Nephron (organoid): Measurements from ENCODE around the gene TUBA4B.
A peak's percentile ranks its signal among the peaks of the same experiment; 100 is the strongest.

Source experiments
- H3K27ac Mint-ChIP-seq, 3 experiments: 2 replicates each; pipeline ENCODE4 v1.8.0; 2020; ENCODE audit warnings: mixed read lengths in 3 of 3, mild to moderate bottlenecking in 2 of 3, moderate library complexity in 1 of 3
- H3K27me3 Mint-ChIP-seq: 2 replicates; pipeline ENCODE4 v1.8.0; 2021; ENCODE audit warnings: low read depth, mild to moderate bottlenecking, moderate library complexity, mixed read lengths
- H3K36me3 Mint-ChIP-seq: 2 replicates; pipeline ENCODE4 v1.8.0; 2020; ENCODE audit warnings: low read depth, mixed read lengths
- H3K4me1 Mint-ChIP-seq: 2 replicates; pipeline ENCODE4 v1.8.0; 2020; ENCODE audit warnings: mixed read lengths
- H3K4me3 Mint-ChIP-seq, 3 experiments: 2 replicates each; pipeline ENCODE4 v1.8.0; 2020; ENCODE audit warnings: mild to moderate bottlenecking in 3 of 3, mixed read lengths in 3 of 3, moderate library complexity in 2 of 3
- H3K9me3 Mint-ChIP-seq: 2 replicates; pipeline ENCODE4 v1.8.0; 2020; ENCODE audit warnings: mixed read lengths
- CTCF ChIP-seq, 3 experiments: fragments of 200-600 bp; sonication (generic); IDR thresholded peaks; one replicate each; pipeline ENCODE4 v1.5.0; 2021; ENCODE audit warnings: antibody characterized with exemption in 3 of 3; ENCODE audit not compliant: unreplicated experiment in 3 of 3

Gene TUBA4B

GRCh38 chr2:219280651-219281050 lies 27.6 kb downstream of the TUBA4B start:
- H3K36me3 Mint-ChIP-seq: peaks cover 26% of the 10 kb centered on the region
- H3K27ac Mint-ChIP-seq: peak overlapping the region in 1 of 3 experiments; percentile 97
- H3K27me3 Mint-ChIP-seq: peaks cover 10% of the 10 kb centered on the region
- no peaks in the 10 kb centered on the region for H3K9me3 Mint-ChIP-seq
- no peak for TF ChIP-seq CTCF (IDR thresholded peaks at IDR 0.05; ENCODE audit: unreplicated experiment in 3 of 3)
- peaks cover 56% of the 10 kb centered on the region for H3K4me1 Mint-ChIP-seq
- H3K4me3 Mint-ChIP-seq: peak overlapping the region; percentile 92 to 95 (median 93)

- Mint-ChIP-seq H3K27ac (peak overlapping the region in 2 of 3 experiments; percentile 37 to 97), H3K4me1 (peaks cover 63% of the 10 kb centered on the region), H3K4me3 (peak overlapping the region in 2 of 3 experiments; percentile 21 to 95), H3K27me3 (peaks cover 10% of the 10 kb centered on the region), H3K9me3 (no peaks in the 10 kb centered on the region), H3K36me3 (peaks cover 26% of the 10 kb centered on the region)
- no peak for TF ChIP-seq CTCF (IDR thresholded peaks at IDR 0.05; ENCODE audit: unreplicated experiment in 3 of 3)
Measured at GRCh38 chr2:219281588-219281987, 28.5 kb downstream of the TUBA4B start.

GRCh38 chr2:219282375-219282774 lies 29.3 kb downstream of the TUBA4B start:
- Mint-ChIP-seq H3K9me3 (no peaks in the 10 kb centered on the region), H3K4me1 (peaks cover 60% of the 10 kb centered on the region), H3K36me3 (peaks cover 26% of the 10 kb centered on the region), H3K4me3 (no peak overlapping the region), H3K27ac (no peak overlapping the region), H3K27me3 (peaks cover 10% of the 10 kb centered on the region)
- no peak for TF ChIP-seq CTCF (IDR thresholded peaks at IDR 0.05; ENCODE audit: unreplicated experiment in 3 of 3)

GRCh38 chr2:219282943-219283581 lies 30.0 kb downstream of the TUBA4B start:
- H3K4me1 Mint-ChIP-seq: peaks cover 57% of the 10 kb centered on the region
- H3K36me3 Mint-ChIP-seq: peaks cover 26% of the 10 kb centered on the region
- H3K27me3 Mint-ChIP-seq: peaks cover 4% of the 10 kb centered on the region
- no peaks in the 10 kb centered on the region for H3K9me3 Mint-ChIP-seq
- H3K27ac Mint-ChIP-seq: peak overlapping the region in 2 of 3 experiments; percentile 33 to 36
- no peak for TF ChIP-seq CTCF (IDR thresholded peaks at IDR 0.05; ENCODE audit: unreplicated experiment in 3 of 3)
- H3K4me3 Mint-ChIP-seq: peak overlapping the region; percentile 47 to 52 (median 51)

GRCh38 chr2:219284501-219285372 lies 31.7 kb downstream of the TUBA4B start:
- H3K4me1 Mint-ChIP-seq: peaks cover 51% of the 10 kb centered on the region
- H3K36me3 Mint-ChIP-seq: peaks cover 26% of the 10 kb centered on the region
- no peaks in the 10 kb centered on the region for H3K9me3 Mint-ChIP-seq
- no peak overlapping the region for H3K4me3 Mint-ChIP-seq
- no peak for TF ChIP-seq CTCF (IDR thresholded peaks at IDR 0.05; ENCODE audit: unreplicated experiment in 3 of 3)
- peaks cover 5% of the 10 kb centered on the region for H3K27me3 Mint-ChIP-seq
- H3K27ac Mint-ChIP-seq: peak overlapping the region in 1 of 3 experiments; percentile 69
